ENCODE results near the gene PRRC2B.
"Not testable (repeated sequence)": the region's sequence is repeated elsewhere in the genome, so short reads cannot be mapped to it uniquely, and the experiment has no call there.

The PRRC2B gene

DNA sequence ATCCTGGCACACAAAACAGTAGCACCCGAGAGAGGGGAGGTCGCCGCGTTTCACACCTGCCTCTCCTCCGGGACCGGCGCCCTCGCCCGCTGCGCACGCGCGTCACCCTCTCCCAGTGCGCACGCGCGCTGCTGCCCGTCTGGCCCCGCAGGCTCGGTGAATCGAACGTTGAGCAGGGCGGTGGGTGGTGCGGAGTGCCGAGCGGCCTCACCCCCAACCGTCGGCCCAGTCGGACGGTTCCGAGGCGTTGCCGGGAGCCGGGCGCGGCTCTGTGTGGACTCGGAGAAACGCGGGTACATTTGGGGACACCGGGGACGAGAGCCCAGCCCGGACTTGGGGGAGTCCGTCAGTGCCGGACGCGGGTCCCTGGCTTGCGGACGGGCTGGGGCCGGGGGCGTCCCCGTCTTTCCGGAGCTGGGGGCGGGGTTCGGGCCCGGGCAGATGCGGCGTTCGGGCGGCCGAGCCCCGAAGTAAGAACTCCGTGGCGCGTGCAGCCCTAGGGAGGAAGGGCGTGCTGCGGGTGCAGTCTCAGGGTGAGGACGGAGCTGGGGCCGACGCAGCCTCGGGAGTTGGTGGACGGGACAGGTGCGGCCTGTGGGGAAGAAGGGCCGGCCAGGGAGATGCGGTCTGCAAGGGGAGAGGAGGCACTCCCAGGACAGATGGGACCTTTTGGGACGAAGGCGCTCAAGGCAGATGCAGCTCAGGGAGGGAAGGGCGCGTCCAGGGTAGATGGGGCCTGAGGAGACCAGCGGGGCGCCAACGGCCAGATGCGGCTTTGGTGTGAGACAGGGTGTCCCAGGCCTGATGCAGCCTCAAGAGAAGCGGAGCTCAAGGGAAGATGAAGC is 109.1 kb downstream of the PRRC2B start, which contains the start of gene POMT1:
POMT1 (plus strand) TSS at position 138 of the 845 bp plus-strand sequence. CDS start 1,301 bp downstream, outside the sequence.
- peak within 1 kb of the TSS; percentile 99 for H3K4me3 ChIP-seq (ENCODE audit: low read depth, low read length)
- no peak for TF ChIP-seq CTCF (IDR thresholded peaks at IDR 0.05; ENCODE audit: borderline replicate concordance, insufficient read depth, low read depth, low read length)

GRCh38 chr9:131503626-131504465 is 110.0 kb downstream of the PRRC2B start:
- H3K4me3 ChIP-seq (ENCODE audit: low read depth, low read length), result peak overlapping the region; percentile 99
- TF ChIP-seq CTCF (IDR thresholded peaks at IDR 0.05; ENCODE audit: borderline replicate concordance, insufficient read depth, low read depth, low read length), result no peak

GRCh38 chr9:131505012-131505411 is 111.1 kb downstream of the PRRC2B start:
- TF ChIP-seq CTCF (IDR thresholded peaks at IDR 0.05; ENCODE audit: borderline replicate concordance, insufficient read depth, low read depth, low read length), result no peak
- no peak overlapping the region for H3K4me3 ChIP-seq (ENCODE audit: low read depth, low read length)

DNA sequence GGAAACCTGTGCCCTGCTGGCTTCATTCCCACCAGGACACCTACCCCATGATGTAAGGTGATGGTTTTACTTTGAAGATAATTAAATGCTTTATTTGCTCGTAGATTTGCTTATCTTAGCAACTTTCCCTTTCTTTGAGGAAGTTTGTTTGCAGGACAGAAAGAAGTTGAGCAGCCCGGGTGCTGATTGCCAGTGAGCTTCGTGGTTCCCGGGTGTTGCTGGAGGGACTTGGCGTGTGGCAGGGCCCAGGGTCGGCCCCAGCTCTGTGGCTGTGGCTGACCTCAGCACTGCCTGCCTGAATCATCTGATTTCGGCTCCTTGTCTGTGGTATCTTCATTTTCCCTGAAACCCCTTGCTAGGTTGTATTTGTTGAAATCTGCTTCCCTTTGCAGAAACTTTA is 117.5 kb downstream of the PRRC2B start:
- TF ChIP-seq CTCF (IDR thresholded peaks at IDR 0.05; ENCODE audit: borderline replicate concordance, insufficient read depth, low read depth, low read length), result no peak

DNA sequence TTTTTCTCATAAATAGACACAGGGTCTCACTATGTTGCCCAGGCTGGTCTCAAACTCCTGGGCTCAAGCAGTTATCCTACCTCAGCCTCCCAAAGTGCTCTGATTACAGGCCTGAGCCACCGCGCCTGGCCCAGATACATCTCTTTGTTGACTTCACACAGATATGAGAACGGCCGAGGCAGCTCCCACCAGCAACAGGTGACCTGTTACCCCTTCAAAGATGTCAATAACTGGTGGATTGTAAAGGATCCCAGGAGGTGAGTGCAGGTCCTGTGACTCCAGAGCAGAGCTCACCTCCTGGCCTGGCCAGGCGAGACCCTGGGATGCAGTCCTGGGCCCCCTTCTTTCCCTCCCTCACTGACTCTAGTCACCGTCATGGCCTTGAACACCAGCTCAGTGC is 118.0 kb downstream of the PRRC2B start:
- TF ChIP-seq CTCF (IDR thresholded peaks at IDR 0.05; ENCODE audit: borderline replicate concordance, insufficient read depth, low read depth, low read length), result no peak
- H3K4me3 ChIP-seq (ENCODE audit: low read depth, low read length), result no peak overlapping the region

More for the DNA sequence above, 117.5 kb downstream of the PRRC2B start:
- no peak overlapping the region for H3K4me3 ChIP-seq (ENCODE audit: low read depth, low read length)

DNA sequence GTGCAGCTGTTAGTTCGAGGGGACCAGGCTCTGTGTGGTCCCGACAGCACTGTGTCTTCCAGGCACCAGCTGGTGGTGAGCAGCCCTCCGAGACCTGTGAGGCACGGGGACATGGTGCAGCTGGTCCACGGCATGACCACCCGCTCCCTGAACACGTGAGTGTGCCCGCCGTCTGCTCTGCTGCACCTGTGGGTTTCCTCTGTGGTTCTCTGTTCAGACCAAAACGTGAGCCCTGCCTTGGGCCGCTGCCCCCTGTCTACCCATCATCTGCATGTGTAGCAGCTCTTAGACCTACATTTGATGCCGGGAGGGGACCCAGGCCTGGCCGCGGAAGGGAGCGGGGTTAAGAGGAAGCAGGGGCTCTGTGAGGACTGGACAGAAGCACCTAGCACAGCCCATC is 119.3 kb downstream of the PRRC2B start:
- no peak overlapping the region for H3K4me3 ChIP-seq (ENCODE audit: low read depth, low read length)
- no peak for TF ChIP-seq CTCF (IDR thresholded peaks at IDR 0.05; ENCODE audit: borderline replicate concordance, insufficient read depth, low read depth, low read length)

- H3K4me3 ChIP-seq (ENCODE audit: low read depth, low read length), result not testable (repeated sequence)
Measured at GRCh38 chr9:131515559-131516031, 121.7 kb downstream of the PRRC2B start.

Measured in GM12875 (cell line).